IMR-90 (cell line): ENCODE data around the gene ZNF423. TPM values are rescaled to one million over a fixed set of nuclear protein-coding genes. Genes with fewer than 3 reads are reported as not detected.

ENCODE experiments used
- ATAC-seq: fragments of 200-7000 bp; cut with Tn5 transposase; 2 replicates; pipeline ENCODE4 v1.9.1; 2020; ENCODE audit warnings: low read depth, mild to moderate bottlenecking, moderate library complexity
- BruUV-seq: library from RNA; stranded (reverse); fragments of 400-500 nt; replicated peaks from 2 replicates; lab custom pipeline; 2021; lab: Mats Ljungman, UMichigan
- CTCF ChIA-PET: fragments of 300-600 bp; formaldehyde crosslinking; extraction: SDS; loops from one replicate; lab custom pipeline; 2021; ENCODE audit warnings: antibody characterized with exemption; lab: Yijun Ruan, JAX
- POLR2A ChIA-PET: fragments of 300-600 bp; sonication (Branson Sonifier 250); formaldehyde crosslinking; loops from one replicate; lab custom pipeline; 2022; ENCODE audit warnings: antibody characterized with exemption; ENCODE audit not compliant: unreplicated experiment; lab: Charles Lee
- DNase-seq: peaks from one replicate; pipeline ENCODE4 v3.0.0; 2013
- H2AFZ ChIP-seq: replicated peaks from 2 replicates; pipeline ENCODE3; 2013; ENCODE audit warnings: low read length, mild to moderate bottlenecking; ENCODE audit not compliant: poor library complexity
- H2AK5ac ChIP-seq: 2 replicates; pipeline ENCODE4 v1.6.1; 2013; ENCODE audit warnings: low read depth, low read length, inconsistent platforms
- H2AK9ac ChIP-seq: replicated peaks from 2 replicates; pipeline ENCODE3; 2013; ENCODE audit warnings: mild to moderate bottlenecking, low read depth, low read length, moderate library complexity; ENCODE audit not compliant: poor library complexity
- H2BK120ac ChIP-seq: 2 replicates; pipeline ENCODE4 v1.6.1; 2013; ENCODE audit warnings: low read depth, low read length, inconsistent platforms
- H2BK15ac ChIP-seq: 3 replicates; pipeline ENCODE4 v1.6.1; 2013; ENCODE audit warnings: low read depth, low read length, inconsistent platforms
- H2BK20ac ChIP-seq: 2 replicates; pipeline ENCODE4 v1.6.1; 2013; ENCODE audit warnings: low read depth, mild to moderate bottlenecking, inconsistent platforms, low read length, moderate library complexity
- H2BK5ac ChIP-seq: 2 replicates; pipeline ENCODE4 v1.6.1; 2013; ENCODE audit warnings: mild to moderate bottlenecking, low read depth, low read length, inconsistent platforms; ENCODE audit not compliant: poor library complexity, severe bottlenecking
- H3K14ac ChIP-seq: replicated peaks from 2 replicates; pipeline ENCODE4 v1.6.1; 2013; ENCODE audit warnings: low read depth, low read length, inconsistent platforms
- H3K18ac ChIP-seq: 2 replicates; pipeline ENCODE4 v1.6.1; 2013; ENCODE audit warnings: low read depth, low read length, control low read depth
- H3K23ac ChIP-seq: 2 replicates; pipeline ENCODE4 v1.6.1; 2013; ENCODE audit warnings: low read depth, low read length, inconsistent platforms
- H3K27ac ChIP-seq: 2 replicates; pipeline ENCODE4 v1.5.1; 2013; ENCODE audit warnings: mild to moderate bottlenecking, control low read depth, low read length; ENCODE audit not compliant: insufficient read depth
- H3K27me3 ChIP-seq: 2 replicates; pipeline ENCODE4 v1.6.1; 2013; ENCODE audit warnings: low read length; ENCODE audit not compliant: control insufficient read depth, insufficient read depth
- H3K36me3 ChIP-seq: 2 replicates; pipeline ENCODE4 v1.6.1; 2013; ENCODE audit warnings: low read length, mixed read lengths; ENCODE audit not compliant: control insufficient read depth, insufficient read depth
- H3K4ac ChIP-seq: 2 replicates; pipeline ENCODE4 v1.6.1; 2013; ENCODE audit warnings: low read depth, low read length, inconsistent platforms
- H3K4me1 ChIP-seq: 2 replicates; pipeline ENCODE4 v1.6.1; 2013; ENCODE audit warnings: low read length, mixed read lengths; ENCODE audit not compliant: control insufficient read depth, insufficient read depth
- H3K4me2 ChIP-seq: 2 replicates; pipeline ENCODE4 v1.6.1; 2013; ENCODE audit warnings: low read depth, mild to moderate bottlenecking, control low read depth, low read length, moderate library complexity
- H3K4me3 ChIP-seq: 2 replicates; pipeline ENCODE4 v1.5.1; 2013; ENCODE audit warnings: low read depth, mild to moderate bottlenecking, control low read depth, low read length, moderate library complexity; ENCODE audit not compliant: insufficient read depth
- H3K56ac ChIP-seq: 2 replicates; pipeline ENCODE4 v1.6.1; 2013; ENCODE audit warnings: low read length, inconsistent platforms; ENCODE audit not compliant: insufficient read depth; ENCODE audit errors: extremely low read depth
- H3K79me1 ChIP-seq, 2 experiments: 2 replicates each; pipeline ENCODE4 v1.6.1; 2013; ENCODE audit warnings: low read length in 2 of 2, inconsistent platforms in 1 of 2, low read depth in 1 of 2
- H3K9ac ChIP-seq: 2 replicates; pipeline ENCODE4 v1.6.1; 2013; ENCODE audit warnings: low read depth, low read length, control low read depth
- H3K9me1 ChIP-seq: 2 replicates; pipeline ENCODE4 v1.6.1; 2013; ENCODE audit warnings: low read length, inconsistent platforms; ENCODE audit not compliant: insufficient read depth
- H3K9me3 ChIP-seq: 2 replicates; pipeline ENCODE4 v1.6.1; 2013; ENCODE audit warnings: low read length; ENCODE audit not compliant: control insufficient read depth, insufficient read depth
- H4K20me1 ChIP-seq: 2 replicates; pipeline ENCODE4 v1.6.1; 2013; ENCODE audit warnings: low read length, inconsistent platforms; ENCODE audit not compliant: insufficient read depth
- H4K5ac ChIP-seq: 2 replicates; pipeline ENCODE4 v1.6.1; 2013; ENCODE audit warnings: mild to moderate bottlenecking, low read depth, low read length, control low read depth
- H4K8ac ChIP-seq, 2 experiments: 2 replicates each; pipeline ENCODE4 v1.6.1; 2013; ENCODE audit warnings: low read depth in 2 of 2, low read length in 2 of 2, control low read depth in 1 of 2, inconsistent platforms in 1 of 2
- H4K91ac ChIP-seq: 2 replicates; pipeline ENCODE4 v1.6.1; 2013; ENCODE audit warnings: low read depth, low read length, inconsistent platforms; ENCODE audit not compliant: insufficient read depth
- BHLHE40 ChIP-seq: fragments of 150-350 bp; IDR thresholded peaks from 2 replicates; pipeline ENCODE4 v1.6.1; 2016; ENCODE audit warnings: mild to moderate bottlenecking, low read depth, low read length
- CHD1 ChIP-seq: IDR thresholded peaks from 2 replicates; pipeline ENCODE4 v1.6.1; 2012; ENCODE audit warnings: low read depth, low read length, improper control_type of control experiment
- FOS ChIP-seq: fragments of 150-350 bp; IDR thresholded peaks from 2 replicates; pipeline ENCODE4 v1.6.1; 2016; ENCODE audit warnings: low read depth, low read length
- MAFK ChIP-seq: IDR thresholded peaks from 2 replicates; pipeline ENCODE4 v1.6.1; 2012; ENCODE audit warnings: low read depth, low read length, improper control_type of control experiment
- MAZ ChIP-seq: IDR thresholded peaks from 2 replicates; pipeline ENCODE4 v1.6.1; 2012; ENCODE audit warnings: low read depth, mild to moderate bottlenecking, low read length, improper control_type of control experiment, moderate library complexity, borderline replicate concordance
- MXI1 ChIP-seq: IDR thresholded peaks from 2 replicates; pipeline ENCODE4 v1.6.1; 2012; ENCODE audit warnings: low read depth, mild to moderate bottlenecking, low read length, moderate library complexity, borderline replicate concordance
- NFE2L2 ChIP-seq: fragments of 150-350 bp; IDR thresholded peaks from 2 replicates; pipeline ENCODE4 v1.6.1; 2016; ENCODE audit warnings: low read depth, mild to moderate bottlenecking, low read length
- POLR2A ChIP-seq: IDR thresholded peaks from 2 replicates; pipeline ENCODE4 v1.6.1; 2012; ENCODE audit warnings: mild to moderate bottlenecking, low read depth, low read length
- RAD21 ChIP-seq: IDR thresholded peaks from 2 replicates; pipeline ENCODE4 v1.6.1; 2012; ENCODE audit warnings: low read length, improper control_type of control experiment
- SMC3 ChIP-seq: fragments of 150-350 bp; IDR thresholded peaks from 2 replicates; pipeline ENCODE4 v1.6.1; 2016; ENCODE audit warnings: low read depth, mild to moderate bottlenecking, antibody characterized with exemption, low read length, moderate library complexity
- WGBS, 2 experiments: methylation state at CpG; one replicate each; pipeline versions ENCODE4 v1.1.5 to v1.1.7; 2013; ENCODE audit warnings: missing lambda C conversion rate in 2 of 2; ENCODE audit not compliant: insufficient read length in 1 of 2; ENCODE audit errors: extremely low coverage in 2 of 2; 5-methylcytosine and 5-hydroxymethylcytosine counted together
- dilution Hi-C: fragments of 300-500 bp; cut with HindIII; formaldehyde crosslinking; loops from one replicate; pipeline ENCODE4 v1.14.3; 2018; ENCODE audit warnings: low sequenced_read_pairs; ENCODE audit not compliant: unreplicated experiment
- in situ Hi-C: fragments of 300-500 bp; cut with MboI; formaldehyde crosslinking; loops from 3 replicates; pipeline ENCODE4 v1.14.3; 2019; ENCODE audit warnings: low sequenced_read_pairs, inconsistent platforms, mixed read lengths
- intact Hi-C: fragments of 100-400 bp; cut with micrococcal nuclease; formaldehyde crosslinking; loops from 2 replicates; pipeline ENCODE4 v1.10.0; 2022
- polyA plus RNA-seq, 3 experiments: library from polyadenylated mRNA; depleted of rRNA; stranded (reverse); fragments of >200 nt; gene quantifications; 2 replicates each; pipeline ENCODE4 v1.2.3, GENCODE V29; 2012; ENCODE audit warnings: low replicate concordance in 1 of 3
- total RNA-seq: library from RNA; depleted of rRNA; stranded (reverse); fragments of >200 nt; gene quantifications from 2 replicates; pipeline ENCODE4 v1.2.3, GENCODE V29; 2012
- TF ChIP-seq, protein P1 (sequence below): conservative IDR thresholded peaks from 2 replicates; pipeline ENCODE4 v1.5.1; 2012; ENCODE audit warnings: mild to moderate bottlenecking, low read depth, low read length, improper control_type of control experiment
- TF ChIP-seq, protein P2 (sequence below): fragments of 150-350 bp; IDR thresholded peaks from 2 replicates; pipeline ENCODE4 v1.6.1; 2017; ENCODE audit warnings: mild to moderate bottlenecking, antibody characterized with exemption, low read length, low read depth
- TF ChIP-seq, protein P3 (sequence below): fragments of 150-350 bp; IDR thresholded peaks from 2 replicates; pipeline ENCODE4 v1.6.1; 2016; ENCODE audit warnings: low read depth, mild to moderate bottlenecking, low read length, moderate library complexity, borderline replicate concordance

ZNF423 gene
- total and polyA plus RNA-seq, 2 of the 4 experiments (the other 2 are of a cell fraction): under 0.01 to 0.10 TPM

DNA sequence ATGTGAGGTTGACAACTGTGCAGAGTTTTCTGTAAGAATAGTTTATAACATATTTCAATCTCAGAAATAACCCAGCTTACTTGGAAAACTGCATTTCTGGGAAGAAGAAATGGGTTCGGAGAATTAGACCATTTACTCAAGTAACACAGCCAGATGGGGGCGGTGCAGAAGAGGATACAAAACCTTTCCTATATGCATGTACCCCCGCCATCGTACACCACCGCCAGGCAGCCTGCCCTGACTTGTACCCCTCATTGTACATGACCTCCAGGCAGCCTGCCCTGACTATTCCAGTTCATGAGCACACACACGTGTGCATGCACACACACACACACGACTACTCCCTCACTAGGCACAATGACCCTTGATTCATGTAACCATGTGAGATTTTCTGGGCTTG is 328.3 kb downstream of the ZNF423 start:
- dilution Hi-C loops (no loop called here), intact Hi-C loops (no loop called here), in situ Hi-C loops (no loop called here)
- Histone ChIP-seq H3K14ac (no peak overlapping the region), H3K18ac (no peak overlapping the region), H3K9me1 (no peaks in the 10 kb centered on the region), H3K4me2 (no peak overlapping the region), H3K56ac (no peak overlapping the region), H3K27me3 (peaks cover 3% of the 10 kb centered on the region; the same call in 1 of the 2 replicates), H3K36me3 (no peaks in the 10 kb centered on the region), H3K9ac (no peak overlapping the region), H2AFZ (no peak overlapping the region), H4K20me1 (no peaks in the 10 kb centered on the region), H2AK9ac (no peak overlapping the region), H3K4me1 (no peaks in the 10 kb centered on the region), H4K5ac (no peak overlapping the region), H3K4ac (no peak overlapping the region), H2BK120ac (no peak overlapping the region), H3K23ac (no peak overlapping the region), H3K79me1 (no peaks in the 10 kb centered on the region), H2AK5ac (no peak overlapping the region), H4K8ac (no peak overlapping the region), H2BK15ac (no peak overlapping the region), H2BK20ac (no peak overlapping the region), H3K4me3 (no peak overlapping the region), H4K91ac (no peak overlapping the region), H2BK5ac (no peak overlapping the region), H3K27ac (no peak overlapping the region), H3K9me3 (no peaks in the 10 kb centered on the region)
- ChIA-PET POLR2A (no interaction called here), CTCF (no interaction called here)
- WGBS, 2 experiments: no CpG with 5 or more reads among the region's 7 CpGs
- BruUV-seq: no TSS peak
- no peak for ATAC-seq
- no peak for DNase-seq
- TF ChIP-seq, protein P1, sequence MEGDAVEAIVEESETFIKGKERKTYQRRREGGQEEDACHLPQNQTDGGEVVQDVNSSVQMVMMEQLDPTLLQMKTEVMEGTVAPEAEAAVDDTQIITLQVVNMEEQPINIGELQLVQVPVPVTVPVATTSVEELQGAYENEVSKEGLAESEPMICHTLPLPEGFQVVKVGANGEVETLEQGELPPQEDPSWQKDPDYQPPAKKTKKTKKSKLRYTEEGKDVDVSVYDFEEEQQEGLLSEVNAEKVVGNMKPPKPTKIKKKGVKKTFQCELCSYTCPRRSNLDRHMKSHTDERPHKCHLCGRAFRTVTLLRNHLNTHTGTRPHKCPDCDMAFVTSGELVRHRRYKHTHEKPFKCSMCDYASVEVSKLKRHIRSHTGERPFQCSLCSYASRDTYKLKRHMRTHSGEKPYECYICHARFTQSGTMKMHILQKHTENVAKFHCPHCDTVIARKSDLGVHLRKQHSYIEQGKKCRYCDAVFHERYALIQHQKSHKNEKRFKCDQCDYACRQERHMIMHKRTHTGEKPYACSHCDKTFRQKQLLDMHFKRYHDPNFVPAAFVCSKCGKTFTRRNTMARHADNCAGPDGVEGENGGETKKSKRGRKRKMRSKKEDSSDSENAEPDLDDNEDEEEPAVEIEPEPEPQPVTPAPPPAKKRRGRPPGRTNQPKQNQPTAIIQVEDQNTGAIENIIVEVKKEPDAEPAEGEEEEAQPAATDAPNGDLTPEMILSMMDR: no peak
- TF ChIP-seq CHD1 (no peak), POLR2A (no peak), MAZ (no peak), RAD21 (no peak), SMC3 (no peak), MAFK (no peak), NFE2L2 (no peak), MXI1 (no peak), FOS (no peak), BHLHE40 (no peak)
- TF ChIP-seq, protein P2, sequence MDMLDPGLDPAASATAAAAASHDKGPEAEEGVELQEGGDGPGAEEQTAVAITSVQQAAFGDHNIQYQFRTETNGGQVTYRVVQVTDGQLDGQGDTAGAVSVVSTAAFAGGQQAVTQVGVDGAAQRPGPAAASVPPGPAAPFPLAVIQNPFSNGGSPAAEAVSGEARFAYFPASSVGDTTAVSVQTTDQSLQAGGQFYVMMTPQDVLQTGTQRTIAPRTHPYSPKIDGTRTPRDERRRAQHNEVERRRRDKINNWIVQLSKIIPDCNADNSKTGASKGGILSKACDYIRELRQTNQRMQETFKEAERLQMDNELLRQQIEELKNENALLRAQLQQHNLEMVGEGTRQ: no peak
- TF ChIP-seq, protein P3, sequence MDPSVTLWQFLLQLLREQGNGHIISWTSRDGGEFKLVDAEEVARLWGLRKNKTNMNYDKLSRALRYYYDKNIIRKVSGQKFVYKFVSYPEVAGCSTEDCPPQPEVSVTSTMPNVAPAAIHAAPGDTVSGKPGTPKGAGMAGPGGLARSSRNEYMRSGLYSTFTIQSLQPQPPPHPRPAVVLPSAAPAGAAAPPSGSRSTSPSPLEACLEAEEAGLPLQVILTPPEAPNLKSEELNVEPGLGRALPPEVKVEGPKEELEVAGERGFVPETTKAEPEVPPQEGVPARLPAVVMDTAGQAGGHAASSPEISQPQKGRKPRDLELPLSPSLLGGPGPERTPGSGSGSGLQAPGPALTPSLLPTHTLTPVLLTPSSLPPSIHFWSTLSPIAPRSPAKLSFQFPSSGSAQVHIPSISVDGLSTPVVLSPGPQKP: no peak
